Sigmoid colon (tissue), 7 donors: Measurements from ENCODE around the gene ESCO1. TPM values are rescaled to one million over a fixed set of nuclear protein-coding genes. Genes with fewer than 3 reads are reported as not detected.

ENCODE experiments used
- DNase-seq: peaks from one replicate; pipeline ENCODE4 v3.0.0-alpha.2; 2019
- H3K27ac ChIP-seq, 4 donors: fragments of 200-600 bp; sonication (generic); one replicate each; pipeline ENCODE4 v1.5.1; 2016 to 2019; ENCODE audit warnings: mild to moderate bottlenecking in 1 of 4
- H3K27me3 ChIP-seq, 3 donors: fragments of 200-600 bp; sonication (generic); one replicate each; pipeline ENCODE4 v1.5.1; 2019; ENCODE audit warnings: mild to moderate bottlenecking in 1 of 3
- H3K36me3 ChIP-seq, 4 donors: fragments of 200-600 bp; sonication (generic); one replicate each; pipeline ENCODE4 v1.5.1; 2016 to 2019
- H3K4me1 ChIP-seq, 4 donors: fragments of 200-600 bp; sonication (generic); one replicate each; pipeline ENCODE4 v1.5.1; 2017 to 2019
- H3K4me3 ChIP-seq, 4 donors: fragments of 200-600 bp; sonication (generic); one replicate each; pipeline ENCODE4 v1.5.1; 2017 to 2019; ENCODE audit warnings: mild to moderate bottlenecking in 2 of 4, moderate library complexity in 1 of 4
- H3K9me3 ChIP-seq, 4 donors: fragments of 200-600 bp in 3 of 4; sonication (generic) in 3 of 4; one replicate each; pipeline versions ENCODE4 v1.5.1 to v1.6.1; 2013 to 2019
- EP300 ChIP-seq, 4 donors: sonication (generic); formaldehyde crosslinking; IDR thresholded peaks; one replicate each; pipeline ENCODE4 v1.6.1; 2017; ENCODE audit warnings: antibody characterized with exemption in 4 of 4
- POLR2A ChIP-seq, 2 donors: fragments of 450-650 bp; IDR thresholded peaks; one replicate each; pipeline ENCODE4 v1.6.1; 2016; ENCODE audit warnings: antibody characterized with exemption in 2 of 2, mild to moderate bottlenecking in 2 of 2, moderate library complexity in 2 of 2
- POLR2AphosphoS5 ChIP-seq, 4 donors: sonication (generic); formaldehyde crosslinking; IDR thresholded peaks; one replicate each; pipeline ENCODE4 v1.6.1; 2017; ENCODE audit warnings: antibody characterized with exemption in 4 of 4
- WGBS, 2 donors: extraction: QIAGEN DNeasy Blood & Tissue Kit; methylation state at CpG; one replicate each; pipeline ENCODE4 v1.1.7; 2013; 5-methylcytosine and 5-hydroxymethylcytosine counted together
- intact Hi-C: fragments of 100-400 bp; cut with DNase I; formaldehyde crosslinking; loops from one replicate; pipeline ENCODE4 v1.15.1; 2023
- polyA plus RNA-seq, 3 donors: library from polyadenylated mRNA; stranded (reverse); fragments of 200-250 nt; gene quantifications; one replicate each; pipeline ENCODE4 v1.2.3, GENCODE V29; 2013
- total RNA-seq, 4 donors: library from RNA; depleted of rRNA; stranded (reverse); fragments of >200 nt; gene quantifications; one replicate each; pipeline ENCODE4 v1.1.0, GENCODE V29; 2016
- TF ChIP-seq, protein P1 (sequence below), 4 experiments: fragments of 450-650 bp in 3 of 4; fragments of 200-600 bp in 1 of 4; IDR thresholded peaks; one replicate each; pipeline ENCODE4 v1.5.1; 2016 to 2019; ENCODE audit warnings: antibody characterized with exemption in 4 of 4, mild to moderate bottlenecking in 3 of 4, moderate library complexity in 2 of 4
- donor health status: healthy with polysubstance abuse.
- donor health status: Bipolar disorder and iron deficiency.
- donor health status: healthy.

ESCO1 gene
- total and polyA plus RNA-seq, 7 donors = 9.9 to 20.0 (median 12.8) TPM

DNA sequence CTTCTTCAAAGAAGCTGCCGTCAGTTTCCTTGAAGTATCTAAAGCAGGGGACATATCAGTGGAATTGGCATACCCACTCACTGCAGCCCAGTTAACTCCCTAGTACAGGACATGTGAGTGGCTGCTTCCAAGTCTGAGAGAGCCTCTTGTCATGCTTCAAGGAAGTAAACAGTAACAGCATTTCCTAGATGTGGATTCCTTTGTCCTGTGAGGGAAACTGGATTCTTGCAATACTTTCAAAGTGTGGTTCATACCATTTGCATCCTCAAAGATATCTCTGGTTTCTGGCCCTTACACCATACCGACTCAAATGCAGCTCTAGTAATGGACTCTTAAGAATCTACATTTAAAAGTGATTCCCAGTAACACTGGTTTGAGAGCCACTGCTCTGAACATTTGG is 87.2 kb downstream of the ESCO1 start:
- H3K36me3 ChIP-seq = peaks cover 0 to 24% (median 0%) of the 10 kb centered on the region in 4 donors
- WGBS, 2 donors = 95 to 98% methylated on average over 2 of the region's 2 CpGs
- intact Hi-C loops = no loop called here
- no peaks in the 10 kb centered on the region for H3K27me3 ChIP-seq
- no peak overlapping the region for H3K4me3 ChIP-seq
- H3K9me3 ChIP-seq = no peaks in the 10 kb centered on the region
- TF ChIP-seq POLR2AphosphoS5 (IDR thresholded peaks at IDR 0.05) (no peak), EP300 (IDR thresholded peaks at IDR 0.05) (no peak), POLR2A (IDR thresholded peaks at IDR 0.05) (no peak)
- TF ChIP-seq, protein P1, sequence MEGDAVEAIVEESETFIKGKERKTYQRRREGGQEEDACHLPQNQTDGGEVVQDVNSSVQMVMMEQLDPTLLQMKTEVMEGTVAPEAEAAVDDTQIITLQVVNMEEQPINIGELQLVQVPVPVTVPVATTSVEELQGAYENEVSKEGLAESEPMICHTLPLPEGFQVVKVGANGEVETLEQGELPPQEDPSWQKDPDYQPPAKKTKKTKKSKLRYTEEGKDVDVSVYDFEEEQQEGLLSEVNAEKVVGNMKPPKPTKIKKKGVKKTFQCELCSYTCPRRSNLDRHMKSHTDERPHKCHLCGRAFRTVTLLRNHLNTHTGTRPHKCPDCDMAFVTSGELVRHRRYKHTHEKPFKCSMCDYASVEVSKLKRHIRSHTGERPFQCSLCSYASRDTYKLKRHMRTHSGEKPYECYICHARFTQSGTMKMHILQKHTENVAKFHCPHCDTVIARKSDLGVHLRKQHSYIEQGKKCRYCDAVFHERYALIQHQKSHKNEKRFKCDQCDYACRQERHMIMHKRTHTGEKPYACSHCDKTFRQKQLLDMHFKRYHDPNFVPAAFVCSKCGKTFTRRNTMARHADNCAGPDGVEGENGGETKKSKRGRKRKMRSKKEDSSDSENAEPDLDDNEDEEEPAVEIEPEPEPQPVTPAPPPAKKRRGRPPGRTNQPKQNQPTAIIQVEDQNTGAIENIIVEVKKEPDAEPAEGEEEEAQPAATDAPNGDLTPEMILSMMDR (IDR thresholded peaks at IDR 0.05) = no peak
- no peaks in the 10 kb centered on the region for H3K4me1 ChIP-seq
- H3K27ac ChIP-seq = no peak overlapping the region
- no peak for DNase-seq

DNA sequence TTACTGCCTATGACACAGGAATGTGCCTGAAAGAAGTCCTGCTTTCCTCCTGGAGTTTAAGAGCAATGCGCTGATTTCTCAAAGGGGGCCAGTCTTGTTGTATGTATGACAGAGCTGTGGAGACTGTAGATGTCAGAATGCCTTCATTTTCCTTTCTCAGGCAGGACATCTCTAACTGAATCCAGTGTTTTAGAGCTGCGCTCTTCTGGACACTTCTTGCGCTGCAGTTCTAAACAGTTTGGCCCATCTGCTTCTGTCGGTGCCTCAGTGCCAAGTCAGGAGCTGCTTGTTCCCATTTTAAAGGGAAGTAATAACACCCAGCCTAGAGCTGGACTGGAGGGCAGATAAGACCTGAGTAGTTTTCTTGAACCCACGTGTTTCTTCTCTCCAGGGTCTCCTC is 91.4 kb downstream of the ESCO1 start:
- intact Hi-C loops = no loop called here
- TF ChIP-seq, protein P1 (IDR thresholded peaks at IDR 0.05) = no peak
- TF ChIP-seq EP300 (IDR thresholded peaks at IDR 0.05) = no peak
- no peak for TF ChIP-seq POLR2AphosphoS5 (IDR thresholded peaks at IDR 0.05)
- TF ChIP-seq POLR2A (IDR thresholded peaks at IDR 0.05) = no peak

DNA sequence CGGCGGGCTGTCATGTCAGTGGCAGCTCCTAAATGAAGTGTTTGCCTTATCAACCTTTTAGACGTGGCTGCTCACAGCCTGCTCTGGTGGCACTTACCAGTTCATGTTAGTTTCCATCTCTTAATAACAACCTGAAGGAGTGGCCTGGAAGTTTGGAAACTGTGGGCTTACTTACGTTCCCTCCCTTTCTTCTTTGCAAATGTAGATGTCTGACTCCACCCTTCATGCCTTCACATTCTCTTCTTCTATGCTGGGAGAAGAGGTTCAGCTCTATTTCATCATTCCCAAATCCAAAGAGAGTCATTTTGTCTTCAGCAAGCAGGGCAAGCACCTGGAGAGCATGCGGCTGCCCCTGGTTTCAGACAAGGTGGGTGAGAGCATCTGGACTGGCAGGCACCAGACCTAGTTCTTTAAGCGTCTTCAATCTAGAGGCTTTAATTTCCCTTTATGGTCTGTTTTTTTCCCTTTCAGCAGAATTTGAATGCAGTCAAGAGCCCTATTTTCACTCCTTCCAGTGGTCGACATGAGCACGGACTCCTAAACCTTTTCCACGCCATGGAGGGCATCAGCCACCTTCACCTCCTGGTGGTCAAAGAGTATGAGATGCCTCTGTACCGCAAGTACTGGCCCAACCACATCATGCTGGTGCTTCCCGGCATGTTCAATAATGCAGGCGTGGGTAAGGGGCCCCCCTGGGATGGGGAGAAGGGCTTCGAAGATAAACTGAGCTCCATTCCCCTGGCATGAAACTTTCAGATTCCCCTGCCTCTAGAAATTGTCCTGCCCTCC is 92.4 kb downstream of the ESCO1 start:
- no peaks in the 10 kb centered on the region for H3K36me3 ChIP-seq
- intact Hi-C loops = no loop called here
- no peaks in the 10 kb centered on the region for H3K27me3 ChIP-seq
- TF ChIP-seq POLR2A (IDR thresholded peaks at IDR 0.05) (no peak), POLR2AphosphoS5 (IDR thresholded peaks at IDR 0.05) (no peak), EP300 (IDR thresholded peaks at IDR 0.05) (no peak)
- TF ChIP-seq, protein P1 (IDR thresholded peaks at IDR 0.05) = no peak
- H3K4me3 ChIP-seq = no peak overlapping the region
- WGBS, 2 donors = 94% methylated on average over 13 of the region's 13 CpGs
- H3K9me3 ChIP-seq = no peaks in the 10 kb centered on the region
- H3K27ac ChIP-seq = no peak overlapping the region
- H3K4me1 ChIP-seq = no peaks in the 10 kb centered on the region
- no peak for DNase-seq

More for the DNA sequence above, 91.4 kb downstream of the ESCO1 start:
- DNase-seq = no peak
- Histone ChIP-seq H3K4me1 (no peaks in the 10 kb centered on the region), H3K4me3 (no peak overlapping the region), H3K27me3 (no peaks in the 10 kb centered on the region), H3K27ac (no peak overlapping the region), H3K36me3 (peaks cover 0 to 6% (median 0%) of the 10 kb centered on the region in 4 donors), H3K9me3 (no peaks in the 10 kb centered on the region)
- 89 to 90% methylated on average over 5 of the region's 5 CpGs for WGBS, 2 donors

DNA sequence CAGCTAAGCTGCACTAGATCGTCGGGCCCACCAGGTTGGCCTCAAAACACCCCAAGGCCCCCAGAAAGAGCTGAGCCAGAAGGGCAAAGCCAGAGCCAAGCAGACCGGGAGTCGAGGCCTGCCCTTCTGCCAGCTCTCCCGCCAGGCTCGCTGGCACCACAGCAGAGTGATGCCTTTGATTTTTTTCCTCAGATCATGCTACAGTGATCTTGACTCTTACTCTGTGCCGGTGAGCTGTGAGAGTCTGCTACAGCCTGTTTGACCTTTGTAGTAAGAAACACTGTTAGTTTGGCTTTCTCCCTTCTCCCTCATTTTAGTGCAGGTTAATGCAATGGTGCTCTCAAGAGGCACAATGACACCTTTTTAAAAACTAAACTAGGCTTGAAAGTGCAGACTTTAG is 97.8 kb downstream of the ESCO1 start:
- 94% methylated on average over 7 of the region's 7 CpGs for WGBS, 2 donors
- TF ChIP-seq POLR2AphosphoS5 (IDR thresholded peaks at IDR 0.05) (no peak), EP300 (IDR thresholded peaks at IDR 0.05) (no peak), POLR2A (IDR thresholded peaks at IDR 0.05) (no peak)
- TF ChIP-seq, protein P1 (IDR thresholded peaks at IDR 0.05) = no peak

More for the DNA sequence above, 97.8 kb downstream of the ESCO1 start:
- no peaks in the 10 kb centered on the region for H3K36me3 ChIP-seq
- no peak overlapping the region for H3K27ac ChIP-seq
- H3K4me1 ChIP-seq = no peaks in the 10 kb centered on the region
- intact Hi-C loops = no loop called here
- no peak for DNase-seq
- no peak overlapping the region for H3K4me3 ChIP-seq
- no peaks in the 10 kb centered on the region for H3K27me3 ChIP-seq
- no peaks in the 10 kb centered on the region for H3K9me3 ChIP-seq
